Measurements from ENCODE around the gene ATG9A.
"Not testable (repeated sequence)": the region's sequence is repeated elsewhere in the genome, so short reads cannot be mapped to it uniquely, and the experiment has no call there.

The ATG9A gene

GRCh38 chr2:219271021-219271420, 41.6 kb upstream of the ATG9A start:
- no peak for FAIRE-seq
- DNase-seq (ENCODE audit: insufficient read length, low spot score), result no peak
- TF ChIP-seq SPI1 (IDR thresholded peaks at IDR 0.05; ENCODE audit: low read depth, low read length), result no peak
- no peak for TF ChIP-seq PAX5 (IDR thresholded peaks at IDR 0.05; ENCODE audit: insufficient read depth, low read length, severe bottlenecking)

GRCh38 chr2:219270055-219270372, 40.6 kb upstream of the ATG9A start:
- FAIRE-seq (no peak), DNase-seq (ENCODE audit: insufficient read length, low spot score) (no peak)
- no peak for TF ChIP-seq PAX5 (IDR thresholded peaks at IDR 0.05; ENCODE audit: insufficient read depth, low read length, severe bottlenecking)
- no peak for TF ChIP-seq POU2F2 (IDR thresholded peaks at IDR 0.05; ENCODE audit: low read depth, low read length)
- no peak for TF ChIP-seq TAF1 (IDR thresholded peaks at IDR 0.05; ENCODE audit: low read depth, low read length)
- TF ChIP-seq SPI1 (IDR thresholded peaks at IDR 0.05; ENCODE audit: low read depth, low read length), result no peak
- no peak for TF ChIP-seq POLR2A (IDR thresholded peaks at IDR 0.05; ENCODE audit: low read depth, low read length)
- no peak for TF ChIP-seq POLR2AphosphoS5 (IDR thresholded peaks at IDR 0.05; ENCODE audit: low read depth, low read length)

DNA sequence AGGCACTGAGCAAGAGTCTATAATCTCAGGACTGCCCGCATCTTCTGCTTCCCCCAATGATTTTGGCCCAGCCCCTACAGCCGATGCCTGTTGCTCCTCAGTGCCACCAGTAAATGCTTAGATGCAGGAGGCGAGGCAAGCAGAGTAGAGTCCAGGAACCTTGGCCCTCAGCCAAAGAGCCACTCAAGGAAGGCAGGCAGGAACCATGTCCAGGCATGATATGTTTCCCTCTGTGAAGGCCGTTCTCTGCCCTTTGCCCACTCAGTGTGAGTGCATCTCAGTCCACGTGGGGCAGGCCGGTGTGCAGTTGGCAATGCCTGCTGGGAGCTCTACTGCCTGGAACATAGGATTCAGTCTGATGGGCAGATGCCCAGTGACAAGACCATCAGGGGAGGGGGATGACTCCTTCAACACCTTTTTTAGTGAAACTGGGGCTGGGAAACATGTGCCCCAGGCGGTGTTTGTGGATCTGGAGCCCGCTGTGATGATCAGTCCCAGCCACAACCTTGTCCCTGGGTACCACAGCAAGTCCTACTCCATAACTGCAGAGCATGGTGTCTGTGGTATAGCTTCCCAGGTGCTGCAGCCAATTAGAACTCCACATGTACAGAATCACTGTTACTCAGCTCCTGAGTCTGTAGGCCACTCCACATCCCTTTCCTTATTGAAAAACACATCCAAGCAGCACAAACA, 40.1 kb upstream of the ATG9A start:
- DNase-seq (ENCODE audit: insufficient read length, low spot score), result no peak
- no peak for FAIRE-seq
- TF ChIP-seq PAX5 (IDR thresholded peaks at IDR 0.05; ENCODE audit: insufficient read depth, low read length, severe bottlenecking), result no peak
- no peak for TF ChIP-seq POLR2A (IDR thresholded peaks at IDR 0.05; ENCODE audit: low read depth, low read length)
- no peak for TF ChIP-seq POU2F2 (IDR thresholded peaks at IDR 0.05; ENCODE audit: low read depth, low read length)
- TF ChIP-seq POLR2AphosphoS5 (IDR thresholded peaks at IDR 0.05; ENCODE audit: low read depth, low read length), result no peak
- no peak for TF ChIP-seq SPI1 (IDR thresholded peaks at IDR 0.05; ENCODE audit: low read depth, low read length)
- TF ChIP-seq TAF1 (IDR thresholded peaks at IDR 0.05; ENCODE audit: low read depth, low read length), result no peak

DNA sequence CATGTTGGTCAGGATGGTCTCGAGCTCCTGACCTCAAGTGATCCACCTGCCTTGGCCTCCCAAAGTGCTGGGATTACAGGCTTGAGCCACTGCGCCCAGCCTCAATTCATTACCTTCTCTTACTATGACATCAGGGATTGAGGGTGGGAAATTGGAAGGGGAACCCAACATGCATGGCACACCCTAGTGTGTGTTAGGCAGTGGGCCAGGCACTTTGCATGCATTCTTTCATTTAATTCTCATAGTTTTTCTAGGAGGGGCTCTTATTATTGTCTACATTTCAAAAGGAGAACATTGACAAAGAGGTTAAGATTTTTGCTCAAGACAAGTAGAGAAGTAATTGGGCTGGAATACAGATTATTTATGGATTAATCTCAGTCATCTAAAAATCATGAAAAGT, 38.9 kb upstream of the ATG9A start:
- FAIRE-seq (no peak), DNase-seq (ENCODE audit: insufficient read length, low spot score) (no peak)
- TF ChIP-seq PAX5 (IDR thresholded peaks at IDR 0.05; ENCODE audit: insufficient read depth, low read length, severe bottlenecking) (no peak), TAF1 (IDR thresholded peaks at IDR 0.05; ENCODE audit: low read depth, low read length) (no peak), POLR2AphosphoS5 (IDR thresholded peaks at IDR 0.05; ENCODE audit: low read depth, low read length) (no peak), SPI1 (IDR thresholded peaks at IDR 0.05; ENCODE audit: low read depth, low read length) (no peak), POLR2A (IDR thresholded peaks at IDR 0.05; ENCODE audit: low read depth, low read length) (no peak), POU2F2 (IDR thresholded peaks at IDR 0.05; ENCODE audit: low read depth, low read length) (no peak)

DNA sequence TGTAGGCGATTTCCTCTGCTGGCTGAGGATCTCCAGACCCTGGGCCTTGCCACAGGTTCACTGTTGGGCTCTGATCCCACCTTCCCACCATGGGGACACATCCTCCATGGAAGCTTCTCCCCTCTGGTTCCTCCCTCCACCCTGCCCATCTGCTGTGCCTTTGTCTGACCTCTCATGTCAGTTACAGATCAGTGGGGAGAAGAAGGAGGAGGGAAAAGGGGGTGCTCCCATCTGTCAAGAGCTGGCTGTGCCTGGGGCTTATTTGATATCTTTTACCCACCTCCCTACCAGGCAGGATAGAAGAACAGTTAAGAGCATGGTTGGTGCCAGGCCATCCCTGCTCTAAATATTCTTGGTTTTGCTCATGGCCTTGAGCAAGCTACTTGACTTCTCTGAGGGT, 37.5 kb upstream of the ATG9A start:
- TF ChIP-seq TAF1 (IDR thresholded peaks at IDR 0.05; ENCODE audit: low read depth, low read length), result no peak
- no peak for TF ChIP-seq POLR2AphosphoS5 (IDR thresholded peaks at IDR 0.05; ENCODE audit: low read depth, low read length)
- no peak for TF ChIP-seq PAX5 (IDR thresholded peaks at IDR 0.05; ENCODE audit: insufficient read depth, low read length, severe bottlenecking)
- no peak for TF ChIP-seq SPI1 (IDR thresholded peaks at IDR 0.05; ENCODE audit: low read depth, low read length)
- no peak for TF ChIP-seq POU2F2 (IDR thresholded peaks at IDR 0.05; ENCODE audit: low read depth, low read length)
- no peak for TF ChIP-seq POLR2A (IDR thresholded peaks at IDR 0.05; ENCODE audit: low read depth, low read length)
- DNase-seq (ENCODE audit: insufficient read length, low spot score) (no peak), FAIRE-seq (no peak)

GRCh38 chr2:219266232-219266631, 36.8 kb upstream of the ATG9A start:
- no peak for DNase-seq (ENCODE audit: insufficient read length, low spot score)
- FAIRE-seq, result no peak
- TF ChIP-seq POLR2A (IDR thresholded peaks at IDR 0.05; ENCODE audit: low read depth, low read length) (no peak), TAF1 (IDR thresholded peaks at IDR 0.05; ENCODE audit: low read depth, low read length) (no peak), POU2F2 (IDR thresholded peaks at IDR 0.05; ENCODE audit: low read depth, low read length) (no peak), SPI1 (IDR thresholded peaks at IDR 0.05; ENCODE audit: low read depth, low read length) (no peak), PAX5 (IDR thresholded peaks at IDR 0.05; ENCODE audit: insufficient read depth, low read length, severe bottlenecking) (no peak), POLR2AphosphoS5 (IDR thresholded peaks at IDR 0.05; ENCODE audit: low read depth, low read length) (no peak)

- TF ChIP-seq POU2F2 (IDR thresholded peaks at IDR 0.05; ENCODE audit: low read depth, low read length) (no peak), TAF1 (IDR thresholded peaks at IDR 0.05; ENCODE audit: low read depth, low read length) (no peak), SPI1 (IDR thresholded peaks at IDR 0.05; ENCODE audit: low read depth, low read length) (no peak), POLR2A (IDR thresholded peaks at IDR 0.05; ENCODE audit: low read depth, low read length) (no peak), POLR2AphosphoS5 (IDR thresholded peaks at IDR 0.05; ENCODE audit: low read depth, low read length) (no peak), PAX5 (IDR thresholded peaks at IDR 0.05; ENCODE audit: insufficient read depth, low read length, severe bottlenecking) (no peak)
- FAIRE-seq (no peak), DNase-seq (ENCODE audit: insufficient read length, low spot score) (no peak)
These were observed 31.8 kb upstream of the ATG9A start for GRCh38 chr2:219261024-219261855.

DNA sequence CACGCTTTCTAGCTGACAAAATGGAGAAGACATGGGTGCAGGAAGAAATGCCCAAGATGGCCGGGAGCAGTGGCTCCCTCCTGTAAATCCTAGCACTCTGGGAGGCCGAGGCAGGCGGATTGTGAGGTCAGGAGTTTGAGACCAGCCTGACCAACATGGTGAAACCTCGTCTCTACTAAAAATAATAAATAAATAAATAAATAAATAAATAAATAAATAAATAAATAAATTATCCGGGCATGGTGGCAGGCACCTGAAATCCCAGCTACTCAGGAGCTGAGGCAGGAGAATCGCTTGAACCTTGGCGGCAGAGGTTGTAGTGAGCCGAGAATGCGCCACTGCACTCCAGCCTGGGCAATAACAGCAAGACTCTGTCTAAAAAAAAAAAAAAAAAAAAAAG, 29.5 kb upstream of the ATG9A start:
- not testable (repeated sequence) for FAIRE-seq; DNase-seq (ENCODE audit: insufficient read length, low spot score)

- no peak for TF ChIP-seq PAX5 (IDR thresholded peaks at IDR 0.05; ENCODE audit: insufficient read depth, low read length, severe bottlenecking)
- TF ChIP-seq POLR2A (IDR thresholded peaks at IDR 0.05; ENCODE audit: low read depth, low read length), result no peak
- no peak for TF ChIP-seq TAF1 (IDR thresholded peaks at IDR 0.05; ENCODE audit: low read depth, low read length)
- 0 out of 2 replicates have a peak, but pooled peaks have one; percentile 37 for TF ChIP-seq SPI1 (IDR thresholded peaks at IDR 0.05; ENCODE audit: low read depth, low read length)
- no peak for TF ChIP-seq POU2F2 (IDR thresholded peaks at IDR 0.05; ENCODE audit: low read depth, low read length)
- DNase-seq (ENCODE audit: insufficient read length, low spot score), result no peak
- FAIRE-seq, result peak; percentile 79
These were observed 25.3 kb upstream of the ATG9A start for GRCh38 chr2:219254590-219255201.

All from GM12891 (cell line).